HepG2 (cell line): Measurements from ENCODE around the gene NUDT8. TPM values are rescaled to one million over a fixed set of nuclear protein-coding genes. Genes with fewer than 3 reads are reported as not detected.

Experiments used
- AGO1 ChIP-seq: fragments of 200-400 bp; formaldehyde crosslinking; IDR thresholded peaks from 2 replicates; pipeline ENCODE4 v1.6.1; 2017; ENCODE audit warnings: mild to moderate bottlenecking, low read depth, low read length, moderate library complexity; ENCODE audit not compliant: poor library complexity, severe bottlenecking
- ATM ChIP-seq: fragments of 450-650 bp; IDR thresholded peaks from 2 replicates; pipeline ENCODE4 v1.7.1; 2017; ENCODE audit warnings: mild to moderate bottlenecking, borderline replicate concordance
- CHCHD3 ChIP-seq: sonication (generic); formaldehyde crosslinking; IDR thresholded peaks from 2 replicates; pipeline ENCODE4 v1.8.0; 2022; ENCODE audit warnings: mild to moderate bottlenecking, missing genetic modification reagents, moderate library complexity
- CREB1 ChIP-seq, 2 experiments: fragments of 450-650 bp in 1 of 2; IDR thresholded peaks; 2 replicates each; pipeline ENCODE4 v1.6.1; 2016 to 2017; ENCODE audit warnings: control low read depth in 1 of 2, mild to moderate bottlenecking in 1 of 2, missing compliant biosample characterization in 1 of 2, missing genetic modification characterization in 1 of 2
- ELF3 ChIP-seq: IDR thresholded peaks from 2 replicates; pipeline ENCODE4 v1.6.1; 2016; ENCODE audit warnings: missing genetic modification reagents, missing compliant biosample characterization
- GTF3A ChIP-seq: sonication (generic); formaldehyde crosslinking; conservative IDR thresholded peaks from 2 replicates; pipeline ENCODE4 v1.4.0; 2020; ENCODE audit warnings: mild to moderate bottlenecking, missing genetic modification reagents
- HNF4A ChIP-seq: sonication (generic); formaldehyde crosslinking; IDR thresholded peaks from 2 replicates; pipeline ENCODE4 v1.4.0; 2020; ENCODE audit warnings: missing genetic modification reagents
- HOXA3 ChIP-seq: sonication (generic); formaldehyde crosslinking; IDR thresholded peaks from 2 replicates; pipeline ENCODE4 v1.5.0; 2020; ENCODE audit warnings: missing genetic modification reagents
- NR2F1 ChIP-seq, 2 experiments: fragments of 450-650 bp in 1 of 2; formaldehyde crosslinking in 1 of 2; IDR thresholded peaks; 2 replicates each; pipeline versions ENCODE4 v1.5.0 to v1.6.1; 2016 to 2020; ENCODE audit warnings: mild to moderate bottlenecking in 1 of 2, missing compliant biosample characterization in 1 of 2, missing genetic modification reagents in 1 of 2, moderate library complexity in 1 of 2
- RARA ChIP-seq: IDR thresholded peaks from 2 replicates; pipeline ENCODE4 v1.6.1; 2016; ENCODE audit warnings: missing genetic modification reagents, missing compliant biosample characterization
- SALL2 ChIP-seq: sonication (generic); formaldehyde crosslinking; IDR thresholded peaks from 2 replicates; pipeline ENCODE4 v1.8.1; 2023; ENCODE audit warnings: mild to moderate bottlenecking, missing genetic modification reagents, inconsistent platforms
- SRSF4 ChIP-seq: fragments of 200-400 bp; formaldehyde crosslinking; IDR thresholded peaks from one replicate; pipeline ENCODE4 v1.6.1; 2018; ENCODE audit warnings: mild to moderate bottlenecking, low read depth, low read length, moderate library complexity; ENCODE audit not compliant: poor library complexity, severe bottlenecking
- TCF12 ChIP-seq, 2 experiments: fragments of 450-650 bp in 1 of 2; sonication (generic) in 1 of 2; formaldehyde crosslinking in 1 of 2; IDR thresholded peaks; 2 replicates each; pipeline versions ENCODE4 v1.6.1 to v1.8.0; 2017 to 2022; ENCODE audit warnings: antibody characterized with exemption in 1 of 2, mild to moderate bottlenecking in 1 of 2, missing genetic modification reagents in 1 of 2, moderate library complexity in 1 of 2
- TMF1 ChIP-seq: sonication (generic); formaldehyde crosslinking; IDR thresholded peaks from 2 replicates; pipeline ENCODE4 v1.8.1; 2022; ENCODE audit warnings: low read depth, missing genetic modification reagents
- ZFP91 ChIP-seq: sonication (generic); formaldehyde crosslinking; IDR thresholded peaks from 2 replicates; pipeline ENCODE4 v1.9.0; 2022; ENCODE audit warnings: missing genetic modification reagents, mild to moderate bottlenecking, borderline replicate concordance
- ZMYM2 ChIP-seq: sonication (generic); formaldehyde crosslinking; IDR thresholded peaks from 2 replicates; pipeline ENCODE4 v1.8.0; 2022; ENCODE audit warnings: mild to moderate bottlenecking, missing genetic modification reagents
- ZMYM3 ChIP-seq: sonication (generic); formaldehyde crosslinking; IDR thresholded peaks from 2 replicates; pipeline ENCODE4 v1.5.1; 2020; ENCODE audit warnings: mild to moderate bottlenecking, missing genetic modification reagents
- ZMYM4 ChIP-seq: sonication (generic); formaldehyde crosslinking; IDR thresholded peaks from 2 replicates; pipeline ENCODE4 v1.8.1; 2023; ENCODE audit warnings: mild to moderate bottlenecking, missing genetic modification reagents
- ZNF180 ChIP-seq: sonication (generic); formaldehyde crosslinking; IDR thresholded peaks from 2 replicates; pipeline ENCODE4 v1.4.0; 2020; ENCODE audit warnings: low read depth, missing genetic modification reagents, borderline replicate concordance
- ZNF451 ChIP-seq: sonication (generic); formaldehyde crosslinking; IDR thresholded peaks from 2 replicates; pipeline ENCODE4 v1.5.0; 2020; ENCODE audit warnings: mild to moderate bottlenecking, missing genetic modification reagents
- ZNF687 ChIP-seq: sonication (generic); formaldehyde crosslinking; IDR thresholded peaks from 2 replicates; pipeline ENCODE4 v1.5.1; 2020; ENCODE audit warnings: mild to moderate bottlenecking, missing genetic modification reagents, moderate library complexity
- ZNF710 ChIP-seq: sonication (generic); formaldehyde crosslinking; IDR thresholded peaks from 2 replicates; pipeline ENCODE4 v1.5.0; 2020; ENCODE audit warnings: mild to moderate bottlenecking, missing genetic modification reagents, borderline replicate concordance
- polyA plus RNA-seq, 8 experiments: library from polyadenylated mRNA; depleted of rRNA in 3 of 8; stranded (reverse) in 7 of 8; unstranded in 1 of 8; fragments of >200 nt; fragmentation: Illumina TruSeq in 4 of 8; extraction: Trizol in 4 of 8; gene quantifications; 2 replicates each; pipeline versions ENCODE4 v1.2.1 to v1.2.3, GENCODE V29; 2011 to 2016; ENCODE audit warnings: low read depth in 4 of 8, missing spikeins in 1 of 8, mixed read lengths in 1 of 8; ENCODE audit not compliant: insufficient read depth in 1 of 8
- total RNA-seq, 5 experiments: library from RNA; depleted of rRNA; stranded (reverse); fragments of >200 nt; fragmentation: Illumina TruSeq; extraction: Trizol; gene quantifications; 2 replicates each; pipeline ENCODE4 v1.2.3, GENCODE V29; 2016; ENCODE audit warnings: low read depth in 1 of 5

NUDT8 gene
- total and polyA plus RNA-seq, 2 of the 13 experiments (the other 11 are each of a cell fraction or from before 2014, with no cell fraction given): 6.7 to 25.8 TPM

- TF ChIP-seq ZFP91 (CRISPR knock-in tag): 0 out of 2 replicates have a peak, but pooled peaks have one; percentile 42
- TF ChIP-seq TCF12 (IDR thresholded peaks at IDR 0.05): no peak
- no peak for TF ChIP-seq TCF12 (CRISPR knock-in tag; IDR thresholded peaks at IDR 0.05)
- no peak for TF ChIP-seq TMF1 (CRISPR knock-in tag)
- no peak for TF ChIP-seq SRSF4
- peak; percentile 3; the same call in 1 of the 2 replicates for TF ChIP-seq ZMYM3
- no peak for TF ChIP-seq ATM
- no peak for TF ChIP-seq ZNF451
- TF ChIP-seq RARA (CRISPR knock-in tag): peak; percentile 35; the same call in 1 of the 2 replicates
- no peak for TF ChIP-seq ZNF180 (CRISPR knock-in tag)
- no peak for TF ChIP-seq ZMYM4 (CRISPR knock-in tag)
- peak; percentile 44 for TF ChIP-seq ZNF687 (CRISPR knock-in tag)
- no peak for TF ChIP-seq AGO1
- TF ChIP-seq SALL2 (CRISPR knock-in tag): no peak
- TF ChIP-seq NR2F1 (CRISPR knock-in tag; IDR thresholded peaks at IDR 0.05): peak in 1 of 2 experiments; percentile 43; a peak in 1 of 4 replicates
- 0 out of 2 replicates have a peak, but pooled peaks have one; percentile 12 for TF ChIP-seq ZMYM2
- peak; percentile 66 for TF ChIP-seq HNF4A
- 0 out of 2 replicates have a peak, but pooled peaks have one; percentile 18 for TF ChIP-seq HOXA3 (CRISPR knock-in tag)
- no peak for TF ChIP-seq GTF3A (CRISPR knock-in tag)
- TF ChIP-seq ELF3 (CRISPR knock-in tag): peak; percentile 44; the same call in 1 of the 2 replicates
- TF ChIP-seq CHCHD3: no peak
- 0 out of 2 replicates have a peak, but pooled peaks have one; percentile 3 for TF ChIP-seq ZNF710 (CRISPR knock-in tag)
- no peak for TF ChIP-seq CREB1 (IDR thresholded peaks at IDR 0.05)
- no peak for TF ChIP-seq CREB1 (CRISPR knock-in tag; IDR thresholded peaks at IDR 0.05)
Measured at GRCh38 chr11:67633758-67634365, 4.1 kb upstream of the NUDT8 start (continued).
